Prostate gland (tissue), 2 donors: ENCODE results near the gene LTF.

Experiments
- POLR2A ChIP-seq: fragments of 450-650 bp; IDR thresholded peaks from one replicate; pipeline ENCODE4 v1.6.1; 2016; ENCODE audit warnings: antibody characterized with exemption, mild to moderate bottlenecking
- POLR2AphosphoS5 ChIP-seq: sonication (generic); formaldehyde crosslinking; IDR thresholded peaks from one replicate; pipeline ENCODE4 v1.6.1; 2017; ENCODE audit warnings: antibody characterized with exemption
- TF ChIP-seq, protein P1 (sequence below), 4 experiments: fragments of 200-600 bp in 2 of 4; fragments of 450-650 bp in 2 of 4; sonication (generic) in 2 of 4; IDR thresholded peaks; 1 replicate in 3 of 4; 2 replicates in 1 of 4; pipeline ENCODE4 v1.5.1; 2016 to 2019; ENCODE audit warnings: antibody characterized with exemption in 4 of 4, mild to moderate bottlenecking in 2 of 4, moderate library complexity in 2 of 4

DNA sequence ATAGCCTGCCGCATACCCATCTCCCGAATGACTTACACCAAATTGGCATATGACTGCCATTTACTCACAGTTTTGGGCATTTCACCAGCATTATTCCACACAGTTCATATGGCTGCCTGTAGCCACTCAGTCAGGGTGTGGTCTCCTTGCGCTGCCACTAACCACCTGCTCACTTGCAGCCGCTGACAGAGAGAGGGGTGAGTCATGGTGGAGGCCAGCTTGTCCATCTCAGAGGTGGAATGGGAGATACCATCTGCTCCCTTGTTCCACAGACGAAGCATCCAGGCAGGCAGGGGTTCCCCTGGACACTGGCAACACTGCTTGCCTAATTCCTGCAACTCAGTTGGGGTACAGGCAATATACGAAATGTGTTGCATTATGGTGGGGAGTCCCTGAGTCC is 42.1 kb downstream of the LTF start:
- TF ChIP-seq, protein P1, sequence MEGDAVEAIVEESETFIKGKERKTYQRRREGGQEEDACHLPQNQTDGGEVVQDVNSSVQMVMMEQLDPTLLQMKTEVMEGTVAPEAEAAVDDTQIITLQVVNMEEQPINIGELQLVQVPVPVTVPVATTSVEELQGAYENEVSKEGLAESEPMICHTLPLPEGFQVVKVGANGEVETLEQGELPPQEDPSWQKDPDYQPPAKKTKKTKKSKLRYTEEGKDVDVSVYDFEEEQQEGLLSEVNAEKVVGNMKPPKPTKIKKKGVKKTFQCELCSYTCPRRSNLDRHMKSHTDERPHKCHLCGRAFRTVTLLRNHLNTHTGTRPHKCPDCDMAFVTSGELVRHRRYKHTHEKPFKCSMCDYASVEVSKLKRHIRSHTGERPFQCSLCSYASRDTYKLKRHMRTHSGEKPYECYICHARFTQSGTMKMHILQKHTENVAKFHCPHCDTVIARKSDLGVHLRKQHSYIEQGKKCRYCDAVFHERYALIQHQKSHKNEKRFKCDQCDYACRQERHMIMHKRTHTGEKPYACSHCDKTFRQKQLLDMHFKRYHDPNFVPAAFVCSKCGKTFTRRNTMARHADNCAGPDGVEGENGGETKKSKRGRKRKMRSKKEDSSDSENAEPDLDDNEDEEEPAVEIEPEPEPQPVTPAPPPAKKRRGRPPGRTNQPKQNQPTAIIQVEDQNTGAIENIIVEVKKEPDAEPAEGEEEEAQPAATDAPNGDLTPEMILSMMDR (IDR thresholded peaks at IDR 0.05): no peak
- TF ChIP-seq POLR2AphosphoS5: no peak
- no peak for TF ChIP-seq POLR2A
